OCI-LY1 (cell line): ENCODE results near the gene HDAC10.

Source experiments
- CTCF ChIP-seq: fragments of 200-600 bp; sonication (generic), shearing (Covaris generic); IDR thresholded peaks from 2 replicates; pipeline ENCODE4 v1.5.1; 2017; ENCODE audit warnings: mild to moderate bottlenecking, antibody characterized with exemption, low read length, moderate library complexity, mixed read lengths
- EZH2 ChIP-seq: fragments of 200-600 bp; sonication (generic), shearing (Covaris generic); IDR thresholded peaks from 2 replicates; pipeline ENCODE4 v1.8.0; 2017; ENCODE audit warnings: borderline replicate concordance, mixed run types, mild to moderate bottlenecking, antibody characterized with exemption, low read length, moderate library complexity, mixed read lengths

GRCh38 chr22:50262460-50262911 lies 11.4 kb upstream of the HDAC10 start:
- TF ChIP-seq CTCF, result no peak
- no peak for TF ChIP-seq EZH2
